ENCODE results near the gene CASP1.

- TF ChIP-seq GATA2 (IDR thresholded peaks at IDR 0.05; ENCODE audit: low read depth, low read length) (no peak), GATA3 (IDR thresholded peaks at IDR 0.05; ENCODE audit: low read depth, low read length) (no peak)
These were observed 17.5 kb upstream of the CASP1 start for GRCh38 chr11:105052487-105052886.
